ENCODE results near the gene KIF3B.

DNA sequence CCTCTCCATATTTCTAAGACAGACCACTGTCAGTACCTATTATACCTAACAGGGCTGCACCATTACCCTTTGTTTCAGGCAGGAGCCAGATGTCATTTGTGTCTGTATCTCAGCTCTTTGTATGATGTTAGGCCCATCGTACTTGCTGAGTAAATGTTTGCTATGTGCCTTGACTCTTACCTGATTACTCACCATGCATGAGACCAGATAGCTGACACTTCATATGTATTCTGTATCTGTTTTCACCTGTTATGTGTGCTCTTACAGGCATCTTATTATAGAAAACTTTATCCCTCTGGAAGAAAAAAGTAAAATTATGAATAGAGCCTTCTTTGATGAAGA, 49.0 kb downstream of the KIF3B start:
- TF ChIP-seq, protein P1, sequence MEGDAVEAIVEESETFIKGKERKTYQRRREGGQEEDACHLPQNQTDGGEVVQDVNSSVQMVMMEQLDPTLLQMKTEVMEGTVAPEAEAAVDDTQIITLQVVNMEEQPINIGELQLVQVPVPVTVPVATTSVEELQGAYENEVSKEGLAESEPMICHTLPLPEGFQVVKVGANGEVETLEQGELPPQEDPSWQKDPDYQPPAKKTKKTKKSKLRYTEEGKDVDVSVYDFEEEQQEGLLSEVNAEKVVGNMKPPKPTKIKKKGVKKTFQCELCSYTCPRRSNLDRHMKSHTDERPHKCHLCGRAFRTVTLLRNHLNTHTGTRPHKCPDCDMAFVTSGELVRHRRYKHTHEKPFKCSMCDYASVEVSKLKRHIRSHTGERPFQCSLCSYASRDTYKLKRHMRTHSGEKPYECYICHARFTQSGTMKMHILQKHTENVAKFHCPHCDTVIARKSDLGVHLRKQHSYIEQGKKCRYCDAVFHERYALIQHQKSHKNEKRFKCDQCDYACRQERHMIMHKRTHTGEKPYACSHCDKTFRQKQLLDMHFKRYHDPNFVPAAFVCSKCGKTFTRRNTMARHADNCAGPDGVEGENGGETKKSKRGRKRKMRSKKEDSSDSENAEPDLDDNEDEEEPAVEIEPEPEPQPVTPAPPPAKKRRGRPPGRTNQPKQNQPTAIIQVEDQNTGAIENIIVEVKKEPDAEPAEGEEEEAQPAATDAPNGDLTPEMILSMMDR (IDR thresholded peaks at IDR 0.05 in 2 of 3, conservative IDR thresholded peaks at IDR 0.05 in 1 of 3; ENCODE audit: borderline replicate concordance in 1 of 3, insufficient read depth in 1 of 3, low read depth in 2 of 3, low read length in 2 of 3): no peak
- TF ChIP-seq SP1 (IDR thresholded peaks at IDR 0.05; ENCODE audit: low read depth) (no peak), POLR2A (IDR thresholded peaks at IDR 0.05; ENCODE audit: borderline replicate concordance, extremely low read depth, insufficient read depth, insufficient read length) (no peak), CEBPB (IDR thresholded peaks at IDR 0.05; ENCODE audit: low read depth) (no peak), ZNF274 (IDR thresholded peaks at IDR 0.05; ENCODE audit: low read depth, low read length) (no peak), YY1 (IDR thresholded peaks at IDR 0.05; ENCODE audit: extremely low read depth, insufficient replicate concordance, low read depth, low read length) (no peak), EZH2 (IDR thresholded peaks at IDR 0.05) (no peak), POLR2AphosphoS5 (IDR thresholded peaks at IDR 0.05; ENCODE audit: low read depth, low read length) (no peak), EGR1 (IDR thresholded peaks at IDR 0.05; ENCODE audit: low read depth) (no peak), RAD21 (IDR thresholded peaks at IDR 0.05; ENCODE audit: low read depth) (no peak)
- TF ChIP-seq, protein P2, sequence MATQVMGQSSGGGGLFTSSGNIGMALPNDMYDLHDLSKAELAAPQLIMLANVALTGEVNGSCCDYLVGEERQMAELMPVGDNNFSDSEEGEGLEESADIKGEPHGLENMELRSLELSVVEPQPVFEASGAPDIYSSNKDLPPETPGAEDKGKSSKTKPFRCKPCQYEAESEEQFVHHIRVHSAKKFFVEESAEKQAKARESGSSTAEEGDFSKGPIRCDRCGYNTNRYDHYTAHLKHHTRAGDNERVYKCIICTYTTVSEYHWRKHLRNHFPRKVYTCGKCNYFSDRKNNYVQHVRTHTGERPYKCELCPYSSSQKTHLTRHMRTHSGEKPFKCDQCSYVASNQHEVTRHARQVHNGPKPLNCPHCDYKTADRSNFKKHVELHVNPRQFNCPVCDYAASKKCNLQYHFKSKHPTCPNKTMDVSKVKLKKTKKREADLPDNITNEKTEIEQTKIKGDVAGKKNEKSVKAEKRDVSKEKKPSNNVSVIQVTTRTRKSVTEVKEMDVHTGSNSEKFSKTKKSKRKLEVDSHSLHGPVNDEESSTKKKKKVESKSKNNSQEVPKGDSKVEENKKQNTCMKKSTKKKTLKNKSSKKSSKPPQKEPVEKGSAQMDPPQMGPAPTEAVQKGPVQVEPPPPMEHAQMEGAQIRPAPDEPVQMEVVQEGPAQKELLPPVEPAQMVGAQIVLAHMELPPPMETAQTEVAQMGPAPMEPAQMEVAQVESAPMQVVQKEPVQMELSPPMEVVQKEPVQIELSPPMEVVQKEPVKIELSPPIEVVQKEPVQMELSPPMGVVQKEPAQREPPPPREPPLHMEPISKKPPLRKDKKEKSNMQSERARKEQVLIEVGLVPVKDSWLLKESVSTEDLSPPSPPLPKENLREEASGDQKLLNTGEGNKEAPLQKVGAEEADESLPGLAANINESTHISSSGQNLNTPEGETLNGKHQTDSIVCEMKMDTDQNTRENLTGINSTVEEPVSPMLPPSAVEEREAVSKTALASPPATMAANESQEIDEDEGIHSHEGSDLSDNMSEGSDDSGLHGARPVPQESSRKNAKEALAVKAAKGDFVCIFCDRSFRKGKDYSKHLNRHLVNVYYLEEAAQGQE (IDR thresholded peaks at IDR 0.05; ENCODE audit: low read depth): no peak

Data from HCT116 (cell line).